HG03039 (cell line): Measurements from ENCODE around the gene VPS9D1.

Source experiments
- ATAC-seq: cut with Tn5 transposase; IDR thresholded peaks from one replicate; pipeline ENCODE4 v1.9.1; 2021; ENCODE audit warnings: mild to moderate bottlenecking, moderate library complexity; ENCODE audit not compliant: unreplicated experiment

The VPS9D1 gene

DNA sequence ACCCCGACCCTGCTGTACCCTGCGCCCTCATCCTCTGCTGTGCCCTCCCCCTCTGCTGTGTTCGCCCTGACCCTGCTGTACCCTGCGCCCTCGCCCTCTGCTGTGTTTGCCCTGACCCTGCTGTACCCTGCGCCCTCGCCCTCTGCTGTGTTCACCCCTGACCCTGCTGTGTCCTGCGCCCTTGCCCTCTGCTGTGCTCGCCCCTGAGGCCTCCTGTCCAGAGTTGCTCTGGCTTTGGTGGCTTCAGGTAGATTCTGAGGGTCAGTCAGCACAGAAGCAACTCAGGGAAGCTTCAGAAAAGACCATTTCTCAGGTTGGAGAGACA is 12.2 kb upstream of the VPS9D1 start:
- no peak for ATAC-seq

DNA sequence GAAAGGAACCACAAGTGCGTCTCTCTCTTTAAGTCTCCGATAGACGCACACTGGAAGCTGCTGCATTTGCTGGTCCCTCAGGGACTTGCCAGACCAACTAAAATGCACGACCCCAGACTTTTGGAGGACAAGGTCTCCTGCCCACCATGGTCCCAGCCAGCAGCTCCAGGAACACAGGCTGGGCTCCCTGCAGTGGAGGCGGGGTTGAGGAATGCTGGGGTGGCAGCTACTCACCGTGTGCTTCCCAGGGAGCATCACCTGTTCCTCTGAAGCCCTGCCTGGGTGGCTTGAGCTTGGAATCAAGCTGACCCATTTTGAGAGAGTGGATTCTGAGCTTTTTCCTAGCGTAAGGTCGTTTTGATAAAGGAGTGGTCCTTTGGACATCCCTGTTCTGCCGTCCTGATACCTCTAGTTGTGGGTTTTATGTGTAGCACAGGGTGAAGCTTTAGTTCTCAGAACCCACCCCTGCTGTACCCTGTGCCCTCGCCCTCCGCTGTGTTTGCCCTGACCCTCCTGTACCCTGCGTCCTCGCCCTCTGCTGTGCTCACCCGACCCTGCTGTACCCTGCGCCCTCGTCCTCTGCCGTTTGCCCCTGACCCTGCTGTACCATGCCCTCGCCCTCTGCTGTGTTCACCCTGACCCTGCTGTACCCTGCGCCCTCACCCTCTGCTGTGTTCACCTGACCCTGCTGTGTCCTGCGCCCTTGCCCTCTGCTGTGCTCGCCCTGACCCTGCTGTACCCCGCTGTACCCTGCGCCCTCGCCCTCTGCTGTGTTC is 11.6 kb upstream of the VPS9D1 start:
- ATAC-seq: no peak

DNA sequence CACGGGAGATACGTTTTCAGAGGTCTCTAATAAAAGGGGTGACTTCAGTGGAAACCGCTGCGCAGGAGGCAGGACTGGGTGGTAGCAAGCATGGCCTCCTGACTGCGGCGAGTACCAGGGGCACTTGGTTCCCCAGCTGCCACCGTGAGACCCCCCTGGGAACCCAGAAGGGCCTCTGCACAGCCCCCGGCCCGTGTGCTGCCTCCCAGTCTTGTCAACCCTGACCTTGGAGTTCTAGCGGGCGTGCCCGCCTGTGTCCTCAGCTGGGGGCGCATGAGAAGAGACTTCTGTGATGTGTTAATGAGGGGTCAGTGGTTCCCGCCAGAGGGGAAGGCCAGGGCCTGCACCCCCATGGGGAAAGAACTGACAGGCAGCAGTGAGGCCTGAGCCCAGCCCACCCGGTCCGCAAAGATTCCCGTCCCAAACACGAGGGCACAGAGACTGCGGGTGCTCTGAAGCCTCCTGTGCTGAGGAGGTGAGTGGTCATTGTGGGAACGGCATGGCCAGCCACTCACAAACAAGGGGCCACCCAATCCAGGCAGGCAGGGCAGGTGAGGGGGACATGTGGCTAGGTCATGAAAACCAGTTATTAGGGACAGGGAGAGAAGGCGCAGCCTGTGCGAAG is 10.0 kb upstream of the VPS9D1 start:
- ATAC-seq: no peak

DNA sequence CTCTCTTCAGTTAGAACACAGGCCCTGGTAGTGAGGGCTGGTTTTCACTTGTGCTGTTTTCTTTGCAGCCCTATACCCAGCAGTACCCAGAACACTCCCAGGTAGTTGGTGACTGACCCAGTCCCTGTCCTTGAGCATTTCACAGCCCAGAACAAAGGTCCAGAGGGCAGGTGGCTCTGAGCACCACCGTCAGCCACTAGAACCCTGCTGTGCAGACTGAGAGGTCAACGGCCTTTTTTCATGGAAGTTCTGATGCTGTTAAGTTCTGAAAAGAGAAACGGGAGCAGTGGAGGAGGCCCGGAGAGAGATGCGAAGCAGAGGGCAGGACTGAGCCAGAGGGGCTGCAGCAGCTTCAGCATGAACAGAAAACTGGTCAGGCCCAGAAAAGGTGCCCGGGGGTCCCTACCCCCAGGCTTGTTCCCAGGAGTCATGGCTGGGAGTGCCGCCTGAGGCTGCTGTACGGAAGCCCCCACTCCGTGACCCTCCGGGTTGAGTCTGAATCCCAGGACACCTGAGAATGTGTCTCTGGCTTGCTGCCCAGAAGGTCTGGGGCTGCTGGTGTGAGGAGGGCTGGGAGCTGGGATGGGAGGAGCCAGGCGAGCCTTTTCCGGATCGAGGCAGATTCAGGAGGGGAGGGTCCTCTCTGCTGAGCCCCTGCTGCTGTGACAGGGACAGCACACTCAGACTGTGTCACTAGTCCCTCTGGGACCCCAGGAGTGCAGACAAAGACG is 9.3 kb upstream of the VPS9D1 start:
- no peak for ATAC-seq

DNA sequence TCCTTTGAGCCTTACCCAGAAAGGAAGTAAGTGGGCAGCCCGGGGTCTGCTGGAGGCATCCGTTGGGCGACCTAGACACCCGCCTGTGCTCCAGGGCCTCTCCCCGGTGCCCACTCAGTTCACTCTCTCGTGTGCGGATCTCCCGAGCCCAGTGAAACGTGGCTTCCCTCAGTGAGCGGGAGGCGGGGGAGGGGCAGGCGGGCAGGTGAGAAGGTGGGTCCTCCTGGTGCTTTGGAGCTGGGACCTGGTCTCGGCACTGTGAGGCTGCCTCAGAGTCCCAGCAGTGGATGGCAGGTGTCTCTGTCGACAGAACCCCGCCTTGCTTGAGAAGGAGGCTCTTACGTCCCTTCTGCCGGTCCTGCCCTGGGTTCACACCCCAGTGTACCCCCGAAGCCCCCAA is 8.6 kb upstream of the VPS9D1 start:
- ATAC-seq: no peak

DNA sequence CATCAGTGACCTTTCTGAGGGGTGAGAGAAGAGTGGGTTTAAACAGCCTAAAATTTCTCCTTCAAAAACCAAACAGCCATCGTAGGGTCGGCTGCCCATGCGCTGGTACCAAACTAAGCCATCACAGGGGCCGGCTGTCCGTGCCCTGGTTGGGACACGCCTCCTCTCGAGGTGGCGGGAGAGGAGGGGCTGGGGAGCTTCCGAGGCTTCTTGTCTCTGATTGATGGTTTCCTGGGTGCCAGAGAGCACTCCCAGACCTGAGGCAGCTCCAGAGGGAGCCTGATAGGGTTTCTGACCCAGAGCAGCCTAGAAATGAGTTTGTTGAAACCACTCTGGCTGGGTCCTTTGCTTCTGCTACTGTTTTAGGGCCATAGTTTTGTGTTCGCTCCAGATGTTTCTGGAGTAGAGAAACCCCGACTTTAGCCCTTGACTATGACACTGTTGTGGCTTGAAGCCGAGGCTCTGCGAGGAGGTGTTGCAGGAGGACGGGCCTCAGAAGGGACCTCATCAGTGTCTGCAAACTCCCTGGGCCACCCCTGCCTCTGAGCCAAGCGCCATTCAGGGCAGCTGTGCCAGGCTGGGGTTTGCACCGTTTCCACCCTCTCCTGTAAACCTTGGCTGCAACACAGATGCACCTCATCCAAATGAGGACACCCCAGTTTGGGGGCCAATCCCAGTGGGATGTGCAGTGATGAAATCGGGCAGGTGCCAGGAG is 6.9 kb upstream of the VPS9D1 start:
- no peak for ATAC-seq

DNA sequence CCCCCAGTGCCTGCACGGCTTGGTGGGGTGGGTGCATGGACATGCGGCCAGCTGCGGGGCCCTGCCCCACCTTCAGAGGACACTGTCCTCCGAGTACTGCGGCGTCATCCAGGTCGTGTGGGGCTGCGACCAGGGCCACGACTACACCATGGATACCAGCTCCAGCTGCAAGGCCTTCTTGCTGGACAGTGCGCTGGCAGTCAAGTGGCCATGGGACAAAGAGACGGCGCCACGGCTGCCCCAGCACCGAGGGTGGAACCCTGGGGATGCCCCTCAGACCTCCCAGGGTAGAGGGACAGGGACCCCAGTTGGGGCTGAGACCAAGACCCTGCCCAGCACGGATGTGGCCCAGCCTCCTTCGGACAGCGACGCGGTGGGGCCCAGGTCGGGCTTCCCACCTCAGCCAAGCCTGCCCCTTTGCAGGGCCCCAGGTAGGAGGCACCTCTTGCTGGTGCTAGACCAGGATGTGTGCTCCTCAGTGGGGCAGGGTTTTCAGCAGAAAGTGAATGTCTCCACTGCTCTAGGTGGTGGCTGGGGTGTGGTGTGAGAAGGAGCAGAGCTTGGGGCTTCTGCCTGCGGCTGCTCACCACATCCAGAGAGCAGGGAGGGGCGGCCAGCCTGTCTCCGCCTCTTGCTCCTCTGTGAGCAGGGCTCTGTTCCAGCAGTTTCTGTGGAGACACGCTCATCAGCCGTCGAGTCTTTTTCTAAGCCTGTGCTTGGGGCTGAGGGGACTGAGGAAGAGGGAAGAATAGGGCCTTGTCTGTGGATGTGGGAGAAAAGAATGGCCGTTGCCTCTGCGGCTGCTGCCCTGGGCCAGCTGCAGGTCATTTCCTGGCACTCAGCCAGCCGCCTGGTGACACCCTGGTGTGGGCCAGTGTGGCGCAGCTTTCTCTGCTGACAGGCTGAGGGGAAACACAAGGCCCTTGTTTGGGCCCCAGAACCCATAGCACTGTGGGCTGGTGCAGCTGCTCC is 2.9 kb upstream of the VPS9D1 start:
- ATAC-seq: no peak

DNA sequence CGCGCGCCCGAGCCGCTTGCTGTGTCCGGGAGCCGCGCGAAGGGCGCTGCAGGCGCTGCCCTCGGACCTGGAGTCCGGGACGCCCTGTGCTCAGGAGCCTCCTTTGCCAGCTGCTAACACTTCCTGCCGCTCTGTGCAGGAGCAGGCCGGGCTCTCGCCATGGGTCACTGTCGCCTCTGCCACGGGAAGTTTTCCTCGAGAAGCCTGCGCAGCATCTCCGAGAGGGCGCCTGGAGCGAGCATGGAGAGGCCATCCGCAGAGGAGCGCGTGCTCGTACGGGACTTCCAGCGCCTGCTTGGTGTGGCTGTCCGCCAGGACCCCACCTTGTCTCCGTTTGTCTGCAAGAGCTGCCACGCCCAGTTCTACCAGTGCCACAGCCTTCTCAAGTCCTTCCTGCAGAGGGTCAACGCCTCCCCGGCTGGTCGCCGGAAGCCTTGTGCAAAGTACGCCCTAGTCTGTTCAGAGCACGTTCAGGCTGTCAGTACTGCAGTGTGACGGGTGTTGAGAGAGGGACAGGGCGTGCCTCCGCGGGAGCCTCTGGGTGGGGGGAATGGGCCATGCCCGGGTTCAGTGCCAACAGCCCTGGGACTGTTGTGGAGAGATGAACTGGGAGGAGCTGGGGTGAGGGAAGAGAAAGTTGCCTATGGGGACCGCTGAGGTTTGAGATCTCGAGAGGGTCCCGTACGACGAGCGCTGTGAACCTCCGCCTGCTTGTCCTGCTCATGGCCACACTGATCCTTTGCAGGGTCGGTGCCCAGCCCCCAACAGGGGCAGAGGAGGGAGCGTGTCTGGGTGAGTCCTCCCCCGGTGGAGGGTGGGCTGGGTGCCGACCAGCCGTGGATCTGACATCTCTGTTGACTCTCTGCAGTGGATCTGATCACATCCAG is 1.9 kb upstream of the VPS9D1 start:
- no peak for ATAC-seq

DNA sequence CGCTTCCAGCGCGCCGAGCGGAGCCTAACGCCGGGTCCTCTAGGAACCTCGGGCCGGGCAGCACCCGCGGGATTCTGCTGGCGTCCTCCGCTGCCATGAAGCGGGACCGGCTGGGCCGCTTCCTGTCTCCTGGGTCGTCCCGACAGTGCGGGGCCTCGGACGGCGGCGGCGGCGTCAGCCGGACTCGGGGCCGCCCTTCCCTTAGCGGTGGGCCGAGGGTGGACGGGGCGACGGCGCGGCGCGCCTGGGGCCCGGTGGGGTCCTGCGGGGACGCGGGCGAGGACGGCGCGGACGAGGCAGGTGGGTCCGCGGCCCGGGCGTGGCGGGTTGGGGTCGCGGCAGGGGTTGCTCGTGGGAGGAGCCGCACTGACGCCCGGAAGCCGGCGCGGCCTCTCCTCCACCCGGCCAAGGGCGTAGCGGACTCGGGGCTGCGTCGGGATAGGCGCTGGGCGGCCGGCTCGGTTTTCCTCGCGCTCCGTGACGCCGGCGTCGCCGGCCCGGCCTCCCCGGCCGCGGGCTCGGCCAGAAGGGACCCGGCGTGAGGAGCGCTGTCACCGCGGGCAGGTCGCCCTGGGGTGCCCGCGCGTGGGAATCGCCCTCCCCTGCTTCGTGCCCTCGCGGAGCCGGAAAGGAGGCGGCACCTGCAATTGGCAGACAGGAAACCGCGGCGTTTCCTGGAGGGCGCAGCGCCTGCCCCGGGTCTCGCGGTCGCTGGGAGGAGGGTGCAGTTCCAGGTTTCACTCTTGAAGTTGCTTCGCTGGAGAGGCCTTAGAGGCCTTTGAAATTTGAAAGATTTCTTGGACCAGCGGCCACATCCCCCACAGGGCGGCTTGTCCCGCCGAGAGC is 1.1 kb upstream of the VPS9D1 start:
- ATAC-seq: peak; percentile 21

DNA sequence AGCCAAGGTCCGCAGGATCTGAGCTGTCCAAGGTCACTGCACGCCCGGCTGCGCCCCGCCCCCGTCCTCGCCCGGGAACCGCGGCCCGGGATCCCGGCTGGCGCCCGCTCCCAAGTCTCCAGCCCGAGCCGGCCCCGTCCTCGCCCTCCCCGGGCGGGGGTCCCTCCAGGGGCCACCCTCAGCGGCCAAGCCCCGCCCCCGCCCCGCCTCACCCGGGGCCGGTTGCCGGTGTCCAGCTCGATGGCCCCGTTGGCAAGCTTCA is 216 bp downstream of the VPS9D1 start:
- peak; percentile 15 for ATAC-seq

DNA sequence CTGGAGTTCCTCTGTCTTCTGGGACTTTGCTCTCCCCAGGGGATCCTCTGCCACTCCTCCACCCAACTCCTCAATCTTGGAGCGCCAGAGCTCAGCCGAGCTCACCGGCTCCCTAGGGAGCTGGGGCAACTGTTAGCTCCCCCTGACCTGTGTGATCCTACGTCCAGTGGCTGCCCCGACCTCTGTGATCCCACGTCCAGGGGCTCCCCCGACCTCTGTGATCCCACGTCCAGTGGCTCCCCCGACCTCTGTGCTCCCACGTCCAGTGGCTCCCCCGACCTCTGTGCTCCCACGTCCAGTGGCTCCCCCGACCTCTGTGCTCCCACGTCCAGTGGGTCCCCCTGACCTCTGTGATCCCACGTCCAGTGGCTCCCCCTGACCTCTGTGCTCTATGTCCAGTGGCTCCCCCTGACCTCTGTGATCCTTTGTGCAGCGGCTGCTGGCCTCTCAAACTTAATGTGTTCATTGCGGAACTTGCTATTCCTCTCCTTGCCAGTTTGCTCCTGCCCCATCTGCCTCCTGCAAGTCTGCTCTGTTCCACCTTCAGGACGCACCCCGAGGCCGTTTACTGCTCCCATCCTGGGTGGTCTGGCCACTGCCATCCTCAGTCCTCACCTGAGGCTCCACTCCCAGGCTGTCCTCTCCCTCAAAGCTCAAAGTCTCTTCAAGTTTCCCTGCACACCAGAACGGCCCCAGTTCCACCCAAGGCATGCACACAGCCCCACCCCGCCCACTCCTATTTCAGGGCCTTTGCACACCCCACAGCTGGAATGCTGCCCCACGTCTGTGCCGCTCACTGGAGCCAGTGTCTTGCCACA is 2.8 kb downstream of the VPS9D1 start:
- ATAC-seq: no peak

DNA sequence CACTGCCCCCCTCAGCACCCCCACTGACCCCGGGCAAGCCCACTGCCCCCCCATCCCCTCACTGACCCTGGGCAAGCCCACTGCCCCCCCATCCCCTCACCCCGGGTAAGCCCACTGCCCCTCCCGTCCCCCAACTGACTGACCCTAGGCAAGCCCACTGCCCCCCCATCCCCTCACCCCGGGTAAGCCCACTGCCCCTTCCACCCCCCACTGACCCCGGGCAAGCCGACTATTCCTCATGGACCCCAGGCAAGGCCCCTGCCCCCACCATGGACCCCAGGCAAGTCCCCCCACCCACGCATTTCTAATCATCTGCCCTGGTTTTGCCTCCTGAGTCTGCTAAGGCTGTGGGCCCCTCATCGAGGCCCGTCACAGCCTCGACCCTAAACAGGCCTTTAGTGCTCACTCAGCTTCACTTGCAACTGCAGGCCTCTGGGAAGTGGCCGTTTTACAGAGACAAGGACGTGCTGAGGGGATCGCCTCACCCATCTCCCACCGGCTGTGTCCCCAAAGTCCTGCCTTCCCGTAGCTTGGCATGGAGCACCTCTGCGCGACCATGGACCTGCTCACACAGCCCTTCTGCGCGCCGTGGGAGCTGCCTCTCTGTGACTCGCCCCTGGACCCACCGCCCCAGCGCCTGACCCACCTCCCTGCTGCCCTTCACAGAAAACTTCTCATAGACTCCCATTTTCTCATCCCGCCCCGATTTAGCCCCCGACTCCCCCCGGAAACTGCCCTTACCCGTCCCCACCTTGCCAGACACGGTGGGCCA is 3.6 kb downstream of the VPS9D1 start:
- ATAC-seq: no peak

DNA sequence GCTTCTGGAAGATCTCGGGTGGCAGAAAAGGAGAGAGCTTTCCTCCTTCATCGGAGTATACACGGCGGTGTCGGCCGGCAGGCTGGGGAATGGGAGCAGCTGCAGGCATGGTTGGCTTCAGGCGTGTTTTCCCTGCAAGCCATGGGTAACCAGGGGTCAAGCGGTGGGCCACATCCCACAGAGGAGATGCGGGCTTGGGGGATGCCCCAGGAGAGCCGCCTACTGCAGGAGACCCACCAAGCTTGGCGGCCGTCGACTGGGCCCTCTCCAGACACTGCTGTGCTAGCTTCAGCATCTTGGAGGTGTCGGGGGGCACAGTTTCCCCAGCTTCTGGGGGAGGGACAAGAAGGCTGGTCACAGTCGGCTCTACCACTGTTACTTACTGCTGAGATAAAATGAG is 4.2 kb downstream of the VPS9D1 start:
- ATAC-seq: no peak

DNA sequence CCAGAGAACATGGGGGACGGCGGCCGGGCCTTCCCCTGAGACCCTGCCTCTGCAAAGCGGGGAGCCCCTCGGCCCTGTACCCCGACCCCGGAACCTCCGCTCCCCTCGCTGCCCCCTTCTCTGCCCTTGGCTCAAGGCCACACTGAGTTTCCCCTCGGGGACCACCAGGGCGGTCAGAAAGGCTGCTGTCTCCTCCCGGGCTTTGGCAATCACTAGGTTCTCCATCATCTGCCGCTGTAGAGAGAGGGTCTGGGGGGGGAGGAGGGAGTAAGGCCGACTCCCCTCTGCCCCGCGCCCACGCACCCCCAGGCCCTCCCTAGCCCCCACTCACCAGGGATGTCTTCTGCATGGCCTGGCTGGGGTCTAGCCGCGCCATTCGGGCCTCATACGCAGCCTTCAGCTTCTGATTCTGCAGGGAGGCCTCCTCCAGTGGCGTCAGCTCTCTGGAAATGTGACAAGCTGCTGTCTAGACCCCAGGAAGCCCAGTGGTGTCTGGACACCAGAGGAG is 8.4 kb downstream of the VPS9D1 start:
- no peak for ATAC-seq

DNA sequence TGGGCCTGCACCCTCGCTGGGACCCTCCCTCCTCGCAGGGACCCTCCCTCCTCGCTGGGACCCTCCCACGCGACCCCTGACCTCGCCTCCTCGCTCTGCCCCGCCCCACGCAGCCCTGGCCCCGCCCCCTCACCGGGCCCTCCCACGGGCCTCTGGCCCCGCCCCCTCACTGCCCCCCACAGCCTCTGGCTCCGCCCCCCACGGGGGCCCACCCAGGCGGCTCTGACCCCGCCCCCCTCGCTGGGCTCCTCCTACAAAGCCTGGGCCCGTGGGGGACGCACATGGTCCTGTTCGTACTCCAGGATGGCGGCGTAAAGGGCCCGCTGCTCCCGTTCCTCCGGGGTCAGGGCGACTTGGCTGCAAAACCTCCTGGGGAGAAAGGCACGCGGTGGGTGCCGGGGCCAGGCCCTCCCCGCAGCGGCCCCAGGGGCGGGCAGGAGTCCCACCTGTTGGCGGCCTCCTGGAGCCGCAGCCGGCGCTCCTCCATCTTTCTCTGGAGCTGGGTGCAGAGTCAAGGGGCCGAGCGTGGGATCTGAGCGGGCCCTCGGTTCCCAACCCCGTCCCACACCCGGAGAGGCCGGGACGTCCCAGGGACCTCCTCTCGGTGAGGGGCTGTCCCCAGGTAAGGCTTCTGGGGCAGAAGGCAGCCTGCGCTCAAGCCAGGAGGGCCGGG is 9.0 kb downstream of the VPS9D1 start:
- no peak for ATAC-seq
